Neural cell (in vitro differentiated cells): ENCODE results near the gene GUCA2B. TPM values are rescaled to one million over a fixed set of nuclear protein-coding genes. Genes with fewer than 3 reads are reported as not detected.

Experiments used
- H2AFZ ChIP-seq: fragments of 200-600, 300-800 bp; sonication (generic), shearing (Covaris generic); 2 replicates; pipeline ENCODE4 v1.6.0; 2014; ENCODE audit warnings: low read depth, mild to moderate bottlenecking, antibody characterized with exemption, low read length, moderate library complexity
- H3F3A ChIP-seq: fragments of 200-600 bp; shearing (Covaris generic); 2 replicates; pipeline ENCODE4 v1.6.1; 2016; ENCODE audit warnings: mild to moderate bottlenecking, moderate library complexity, mixed read lengths, antibody characterized with exemption, low read length; ENCODE audit not compliant: insufficient read depth, poor library complexity, severe bottlenecking
- H3K27ac ChIP-seq: fragments of 200-600, 300-800 bp; sonication (generic), shearing (Covaris generic); 2 replicates; pipeline ENCODE4 v1.5.1; 2014; ENCODE audit warnings: mild to moderate bottlenecking, low read length, moderate library complexity
- H3K27me3 ChIP-seq: fragments of 300-800, 200-600 bp; sonication (generic), shearing (Covaris generic); 2 replicates; pipeline ENCODE4 v1.6.0; 2014; ENCODE audit warnings: mild to moderate bottlenecking, low read depth, low read length, moderate library complexity; ENCODE audit not compliant: insufficient read depth
- H3K36me3 ChIP-seq: fragments of 300-800, 200-600 bp; sonication (generic), shearing (Covaris generic); 2 replicates; pipeline ENCODE4 v1.5.1; 2014; ENCODE audit warnings: mild to moderate bottlenecking, antibody characterized with exemption, low read length, moderate library complexity; ENCODE audit not compliant: insufficient read depth
- H3K4me2 ChIP-seq: fragments of 300-800, 200-600 bp; sonication (generic), shearing (Covaris generic); 2 replicates; pipeline ENCODE4 v1.6.0; 2014; ENCODE audit warnings: mild to moderate bottlenecking, low read length
- H3K4me3 ChIP-seq: fragments of 300-800, 200-600 bp; sonication (generic), shearing (Covaris generic); 2 replicates; pipeline ENCODE4 v1.5.1; 2014; ENCODE audit warnings: mild to moderate bottlenecking, low read length, moderate library complexity
- H3K79me2 ChIP-seq: fragments of 200-600 bp; shearing (Covaris generic); replicated peaks from 2 replicates; pipeline ENCODE4 v1.6.0; 2014; ENCODE audit warnings: mild to moderate bottlenecking, low read length, moderate library complexity; ENCODE audit not compliant: insufficient read depth
- H3K9ac ChIP-seq: fragments of 300-800, 200-600 bp; sonication (generic), shearing (Covaris generic); 2 replicates; pipeline ENCODE4 v1.6.1; 2016; ENCODE audit warnings: mild to moderate bottlenecking, low read length, mixed read lengths
- H3K9me2 ChIP-seq: fragments of 200-600 bp; shearing (Covaris generic); 2 replicates; pipeline ENCODE4 v1.6.1; 2016; ENCODE audit warnings: mild to moderate bottlenecking, low read length, mixed read lengths; ENCODE audit not compliant: insufficient read depth
- H3K9me3 ChIP-seq: fragments of 200-600, 300-800 bp; sonication (generic), shearing (Covaris generic); 2 replicates; pipeline ENCODE4 v1.6.1; 2016; ENCODE audit warnings: mild to moderate bottlenecking, mixed run types, low read length, moderate library complexity, mixed read lengths
- H4K20me1 ChIP-seq: fragments of 200-600 bp; shearing (Covaris generic); 2 replicates; pipeline ENCODE4 v1.6.1; 2016; ENCODE audit warnings: mild to moderate bottlenecking, mixed run types; ENCODE audit not compliant: insufficient read depth
- EP300 ChIP-seq: fragments of 450-650 bp; conservative IDR thresholded peaks from 2 replicates; pipeline ENCODE4 v1.6.1; 2014; ENCODE audit warnings: antibody characterized with exemption, mild to moderate bottlenecking, moderate library complexity; ENCODE audit not compliant: poor library complexity, severe bottlenecking
- MXI1 ChIP-seq: fragments of 450-650 bp; conservative IDR thresholded peaks from 2 replicates; pipeline ENCODE4 v1.6.1; 2014; ENCODE audit warnings: antibody characterized with exemption, mild to moderate bottlenecking; ENCODE audit not compliant: poor library complexity, severe bottlenecking
- POLR2AphosphoS5 ChIP-seq: IDR thresholded peaks from 2 replicates; pipeline ENCODE4 v1.6.1; 2012
- RAD21 ChIP-seq: fragments of 450-650 bp; conservative IDR thresholded peaks from 2 replicates; pipeline ENCODE4 v1.6.1; 2014; ENCODE audit warnings: antibody characterized with exemption, mild to moderate bottlenecking, moderate library complexity
- REST ChIP-seq: IDR thresholded peaks from 2 replicates; pipeline ENCODE4 v1.6.1; 2012; ENCODE audit warnings: borderline replicate concordance
- SMC3 ChIP-seq: fragments of 450-650 bp; conservative IDR thresholded peaks from 2 replicates; pipeline ENCODE4 v1.6.1; 2014; ENCODE audit warnings: antibody characterized with exemption, mild to moderate bottlenecking, moderate library complexity; ENCODE audit not compliant: poor library complexity
- TAF1 ChIP-seq: IDR thresholded peaks from 2 replicates; pipeline ENCODE4 v1.6.1; 2012; ENCODE audit warnings: low read depth
- polyA plus RNA-seq: library from polyadenylated mRNA; depleted of rRNA; stranded (reverse); fragments of >200 nt; gene quantifications from 2 replicates; pipeline ENCODE4 v1.2.3, GENCODE V29; 2014
- TF ChIP-seq, protein P1 (sequence below): fragments of 450-650 bp; IDR thresholded peaks from 2 replicates; pipeline ENCODE4 v1.5.1; 2014; ENCODE audit warnings: antibody characterized with exemption, mild to moderate bottlenecking, moderate library complexity; ENCODE audit not compliant: poor library complexity, severe bottlenecking

The GUCA2B gene
- polyA plus RNA-seq, 1 donor from 2014 or later: not detected

DNA sequence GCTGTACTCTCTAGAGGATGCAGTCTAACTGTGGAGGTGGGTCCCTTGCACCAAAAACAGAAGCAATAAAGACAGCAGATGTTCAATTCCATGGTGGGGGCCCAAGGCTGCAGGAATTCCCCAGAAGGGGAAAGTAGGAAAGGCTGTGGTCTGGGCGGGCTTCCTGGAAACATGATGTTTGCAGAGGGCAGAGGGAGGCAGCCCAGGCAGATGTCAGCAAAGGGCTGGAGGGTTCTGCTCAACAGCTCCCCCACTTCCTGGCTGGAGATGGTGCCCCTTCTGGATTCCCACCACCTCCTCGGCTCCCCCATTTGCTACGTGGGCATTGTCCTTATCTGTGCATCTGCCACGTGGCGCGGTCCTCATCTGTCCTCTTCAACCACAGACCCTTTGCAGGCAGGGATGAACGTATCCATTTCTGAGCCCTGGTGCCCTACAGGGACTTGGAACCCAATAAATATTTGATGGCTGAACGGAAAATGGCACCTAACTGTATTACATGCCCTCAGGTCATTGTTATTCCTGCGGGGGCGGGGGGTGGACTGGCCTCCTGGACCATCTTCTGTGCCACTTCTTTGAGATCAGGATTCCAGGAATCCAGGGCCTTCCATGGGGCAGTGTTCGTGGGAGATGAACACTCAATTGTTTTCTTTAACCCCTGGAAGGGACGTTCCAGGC is 8.4 kb upstream of the GUCA2B start:
- no peak overlapping the region for H3K27ac ChIP-seq
- H3K9ac ChIP-seq: no peak overlapping the region
- H3K79me2 ChIP-seq: no peaks in the 10 kb centered on the region
- H2AFZ ChIP-seq: no peak overlapping the region
- H3K4me2 ChIP-seq: no peak overlapping the region
- H3K9me2 ChIP-seq: no peaks in the 10 kb centered on the region
- no peaks in the 10 kb centered on the region for H4K20me1 ChIP-seq
- no peak for TF ChIP-seq REST
- no peak for TF ChIP-seq SMC3
- no peak for TF ChIP-seq EP300
- no peak overlapping the region for H3K4me3 ChIP-seq
- H3K36me3 ChIP-seq: no peaks in the 10 kb centered on the region
- H3F3A ChIP-seq: no peaks in the 10 kb centered on the region
- H3K27me3 ChIP-seq: no peaks in the 10 kb centered on the region
- no peaks in the 10 kb centered on the region for H3K9me3 ChIP-seq

- Histone ChIP-seq H3K9ac (no peak overlapping the region), H3F3A (no peaks in the 10 kb centered on the region), H3K9me2 (no peaks in the 10 kb centered on the region), H3K4me2 (no peak overlapping the region), H2AFZ (no peak overlapping the region), H3K4me3 (no peak overlapping the region), H3K9me3 (no peaks in the 10 kb centered on the region), H3K27ac (no peak overlapping the region), H3K79me2 (no peaks in the 10 kb centered on the region), H3K27me3 (no peaks in the 10 kb centered on the region), H4K20me1 (no peaks in the 10 kb centered on the region), H3K36me3 (no peaks in the 10 kb centered on the region)
- TF ChIP-seq TAF1 (no peak), SMC3 (no peak), EP300 (no peak), POLR2AphosphoS5 (no peak), MXI1 (no peak), RAD21 (no peak), REST (no peak)
- TF ChIP-seq, protein P1, sequence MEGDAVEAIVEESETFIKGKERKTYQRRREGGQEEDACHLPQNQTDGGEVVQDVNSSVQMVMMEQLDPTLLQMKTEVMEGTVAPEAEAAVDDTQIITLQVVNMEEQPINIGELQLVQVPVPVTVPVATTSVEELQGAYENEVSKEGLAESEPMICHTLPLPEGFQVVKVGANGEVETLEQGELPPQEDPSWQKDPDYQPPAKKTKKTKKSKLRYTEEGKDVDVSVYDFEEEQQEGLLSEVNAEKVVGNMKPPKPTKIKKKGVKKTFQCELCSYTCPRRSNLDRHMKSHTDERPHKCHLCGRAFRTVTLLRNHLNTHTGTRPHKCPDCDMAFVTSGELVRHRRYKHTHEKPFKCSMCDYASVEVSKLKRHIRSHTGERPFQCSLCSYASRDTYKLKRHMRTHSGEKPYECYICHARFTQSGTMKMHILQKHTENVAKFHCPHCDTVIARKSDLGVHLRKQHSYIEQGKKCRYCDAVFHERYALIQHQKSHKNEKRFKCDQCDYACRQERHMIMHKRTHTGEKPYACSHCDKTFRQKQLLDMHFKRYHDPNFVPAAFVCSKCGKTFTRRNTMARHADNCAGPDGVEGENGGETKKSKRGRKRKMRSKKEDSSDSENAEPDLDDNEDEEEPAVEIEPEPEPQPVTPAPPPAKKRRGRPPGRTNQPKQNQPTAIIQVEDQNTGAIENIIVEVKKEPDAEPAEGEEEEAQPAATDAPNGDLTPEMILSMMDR: no peak
Measured at GRCh38 chr1:42145389-42145716, 7.9 kb upstream of the GUCA2B start.
